ENCODE data around the gene C2orf72.
"Not testable (repeated sequence)": the region's sequence is repeated elsewhere in the genome, so short reads cannot be mapped to it uniquely, and the experiment has no call there.

C2orf72 gene

GRCh38 chr2:231018184-231018583 is 19.1 kb upstream of the C2orf72 start:
- no peak for TF ChIP-seq CTCF (conservative IDR thresholded peaks at IDR 0.05; ENCODE audit: control insufficient read depth, insufficient read depth, low read depth, low read length)
- H3K4me3 ChIP-seq (ENCODE audit: control insufficient read depth, low read depth, low read length) = no peak overlapping the region
- DNase-seq (ENCODE audit: low read depth) = no peak

GRCh38 chr2:231025059-231025458 is 12.3 kb upstream of the C2orf72 start:
- DNase-seq (ENCODE audit: low read depth); H3K4me3 ChIP-seq (ENCODE audit: control insufficient read depth, low read depth, low read length): not testable (repeated sequence)

- no peak overlapping the region for H3K4me3 ChIP-seq (ENCODE audit: control insufficient read depth, low read depth, low read length)
- no peak for DNase-seq (ENCODE audit: low read depth)
- TF ChIP-seq CTCF (conservative IDR thresholded peaks at IDR 0.05; ENCODE audit: control insufficient read depth, insufficient read depth, low read depth, low read length) = no peak
These were observed 8.4 kb upstream of the C2orf72 start for GRCh38 chr2:231028889-231029288.

GRCh38 chr2:231029563-231029962 is 7.8 kb upstream of the C2orf72 start:
- peak; percentile 40 for DNase-seq (ENCODE audit: low read depth)
- TF ChIP-seq CTCF (conservative IDR thresholded peaks at IDR 0.05; ENCODE audit: control insufficient read depth, insufficient read depth, low read depth, low read length) = no peak
- H3K4me3 ChIP-seq (ENCODE audit: control insufficient read depth, low read depth, low read length) = no peak overlapping the region

- H3K4me3 ChIP-seq (ENCODE audit: control insufficient read depth, low read depth, low read length) = no peak overlapping the region
- no peak for DNase-seq (ENCODE audit: low read depth)
- no peak for TF ChIP-seq CTCF (conservative IDR thresholded peaks at IDR 0.05; ENCODE audit: control insufficient read depth, insufficient read depth, low read depth, low read length)
These were observed 6.6 kb upstream of the C2orf72 start for GRCh38 chr2:231030725-231031124.

- no peak for TF ChIP-seq CTCF (conservative IDR thresholded peaks at IDR 0.05; ENCODE audit: control insufficient read depth, insufficient read depth, low read depth, low read length)
These were observed 4.7 kb upstream of the C2orf72 start for GRCh38 chr2:231032575-231033140.

GRCh38 chr2:231033147-231034132 is 3.9 kb upstream of the C2orf72 start:
- TF ChIP-seq CTCF (conservative IDR thresholded peaks at IDR 0.05; ENCODE audit: control insufficient read depth, insufficient read depth, low read depth, low read length) = no peak
- H3K4me3 ChIP-seq (ENCODE audit: control insufficient read depth, low read depth, low read length) = no peak overlapping the region
- DNase-seq (ENCODE audit: low read depth) = no peak

More at GRCh38 chr2:231032575-231033140, 4.7 kb upstream of the C2orf72 start:
- H3K4me3 ChIP-seq (ENCODE audit: control insufficient read depth, low read depth, low read length) = no peak overlapping the region
- DNase-seq (ENCODE audit: low read depth) = no peak

Data from fibroblast of mammary gland (primary cell).